Right atrium auricular region (tissue), 2 donors: ENCODE data around the gene CD53. TPM values are rescaled to one million over a fixed set of nuclear protein-coding genes. Genes with fewer than 3 reads are reported as not detected.
"Not testable (repeated sequence)": the region's sequence is repeated elsewhere in the genome, so short reads cannot be mapped to it uniquely, and the experiment has no call there.

ENCODE experiments used
- DNase-seq: peaks from one replicate; pipeline ENCODE4 v3.0.0-alpha.2; 2019; ENCODE audit warnings: low spot score
- H3K27ac ChIP-seq, 2 donors: fragments of 200-600 bp; sonication (generic); 1 replicate in 1 of 2; 2 replicates in 1 of 2; pipeline ENCODE4 v1.5.1; 2016 to 2019
- H3K27me3 ChIP-seq, 2 donors: fragments of 200-600 bp; sonication (generic); one replicate each; pipeline versions ENCODE4 v1.5.1 to v1.6.0; 2017 to 2019
- H3K36me3 ChIP-seq: fragments of 200-600 bp; sonication (generic); one replicate; pipeline ENCODE4 v1.5.1; 2016
- H3K4me1 ChIP-seq, 2 donors: fragments of 200-600 bp; sonication (generic); one replicate each; pipeline versions ENCODE4 v1.5.1 to v1.6.0; 2017 to 2019
- H3K4me3 ChIP-seq, 2 donors: fragments of 200-600 bp; sonication (generic); 1 replicate in 1 of 2; 2 replicates in 1 of 2; pipeline ENCODE4 v1.5.1; 2017 to 2019; ENCODE audit warnings: mild to moderate bottlenecking in 1 of 2, moderate library complexity in 1 of 2
- H3K9me3 ChIP-seq, 2 donors: fragments of 200-600 bp; sonication (generic); one replicate each; pipeline ENCODE4 v1.5.1; 2019
- CTCF ChIP-seq, 2 donors: fragments of 200-600 bp; sonication (generic); IDR thresholded peaks; one replicate each; pipeline ENCODE4 v1.5.1; 2019; ENCODE audit warnings: antibody characterized with exemption in 2 of 2
- total RNA-seq, 2 donors: library from RNA; depleted of rRNA; stranded (reverse); fragments of >200 nt; gene quantifications; one replicate each; pipeline ENCODE4 v1.1.0, GENCODE V29; 2016

Gene CD53, protein sequence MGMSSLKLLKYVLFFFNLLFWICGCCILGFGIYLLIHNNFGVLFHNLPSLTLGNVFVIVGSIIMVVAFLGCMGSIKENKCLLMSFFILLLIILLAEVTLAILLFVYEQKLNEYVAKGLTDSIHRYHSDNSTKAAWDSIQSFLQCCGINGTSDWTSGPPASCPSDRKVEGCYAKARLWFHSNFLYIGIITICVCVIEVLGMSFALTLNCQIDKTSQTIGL
- 10 to 100 TPM in 1 of 2 donors, 1 to 10 TPM in 1; 7.0 to 29.4 TPM for total RNA-seq

DNA sequence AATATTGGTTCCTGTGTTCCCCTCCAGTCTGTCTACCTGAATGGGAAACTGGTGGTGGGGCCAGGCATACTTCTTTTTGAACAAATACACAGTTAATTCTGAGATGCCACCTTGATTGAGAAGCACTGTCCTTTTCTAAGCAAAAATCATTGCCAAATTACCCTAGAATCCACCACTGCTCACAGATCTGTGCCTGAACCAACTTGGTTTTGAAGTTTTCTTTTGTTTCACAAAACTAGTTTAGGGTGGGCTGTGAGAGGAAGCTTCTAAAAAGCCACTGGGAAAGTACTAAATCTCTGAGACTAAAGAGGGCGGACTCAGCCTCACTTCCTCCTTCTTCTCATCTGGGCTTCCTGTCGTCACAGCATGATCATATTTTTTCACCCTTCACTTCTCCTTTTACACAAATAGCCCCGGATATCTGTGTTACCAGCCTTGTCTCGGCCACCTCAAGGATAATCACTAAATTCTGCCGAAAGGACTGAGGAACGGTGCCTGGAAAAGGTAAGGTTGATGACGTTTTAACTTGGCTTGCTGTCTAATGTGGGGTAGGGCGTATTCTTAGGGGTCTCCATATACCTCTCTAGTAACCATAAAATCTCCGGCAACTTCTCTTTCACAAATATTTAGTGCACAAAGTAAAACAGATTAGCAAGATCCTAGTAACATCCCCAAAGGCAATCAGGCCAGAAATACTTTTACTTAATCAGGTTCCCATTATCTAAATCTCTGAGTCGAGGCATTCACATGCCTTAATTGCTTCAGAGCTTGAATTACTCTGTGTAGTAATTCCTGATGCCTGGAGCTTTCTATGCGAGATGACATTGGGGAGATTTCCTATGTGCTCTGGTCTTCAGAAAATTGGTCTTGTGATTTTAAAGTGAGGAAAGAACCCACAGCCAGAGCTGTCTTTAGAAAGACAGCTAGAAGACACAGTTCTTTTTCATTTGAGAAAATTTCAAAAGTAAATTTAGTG is at the start of gene CD53:
TSS of gene CD53 (plus strand) at position 404 of the 976 bp plus-strand sequence. CDS start 18,261 bp downstream, outside the sequence.
- Histone ChIP-seq H3K27me3 (no peaks in the 10 kb centered on the region), H3K4me3 (peak within 1 kb of the TSS; percentile 23 to 25), H3K36me3 (no peaks in the 10 kb centered on the region), H3K4me1 (no peaks in the 10 kb centered on the region), H3K9me3 (peaks cover 0 to 6% of the 10 kb centered on the region in 2 donors), H3K27ac (peak within 1 kb of the TSS in 1 of 2 donors; percentile 22)
- no peak for TF ChIP-seq CTCF (IDR thresholded peaks at IDR 0.05)
- DNase-seq, result no peak

DNA sequence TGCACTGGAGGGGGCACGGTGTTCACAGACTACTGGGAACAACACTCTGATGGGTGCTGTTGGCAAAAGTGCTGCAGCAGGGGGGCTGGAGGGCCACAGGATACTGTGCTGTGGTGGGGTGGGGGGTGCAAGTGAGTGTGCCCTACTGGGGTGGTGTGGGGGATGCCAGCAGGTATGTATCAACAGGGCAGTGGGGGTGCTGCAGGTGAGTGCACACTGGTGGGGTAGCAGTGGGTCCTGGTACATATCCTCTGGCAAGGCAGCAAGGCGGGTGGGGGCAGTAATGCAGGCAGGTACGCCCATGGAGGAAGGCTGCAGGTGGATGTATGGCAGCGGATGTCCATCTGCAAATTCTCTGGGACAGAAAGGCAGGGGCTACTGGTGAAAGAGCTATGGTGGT is 48.8 kb upstream of the CD53 start:
- H3K27ac ChIP-seq, result no peak overlapping the region
- H3K36me3 ChIP-seq, result no peaks in the 10 kb centered on the region
- H3K4me1 ChIP-seq, result no peaks in the 10 kb centered on the region
- no peak overlapping the region for H3K4me3 ChIP-seq
- no peak for TF ChIP-seq CTCF (IDR thresholded peaks at IDR 0.05)
- DNase-seq, result no peak
- peaks cover 0 to 6% of the 10 kb centered on the region in 2 donors for H3K9me3 ChIP-seq
- no peaks in the 10 kb centered on the region for H3K27me3 ChIP-seq

GRCh38 chr1:110829955-110830553 is 42.9 kb upstream of the CD53 start:
- Histone ChIP-seq H3K27me3 (no peaks in the 10 kb centered on the region), H3K27ac (no peak overlapping the region), H3K4me3 (no peak overlapping the region), H3K9me3 (no peaks in the 10 kb centered on the region), H3K4me1 (no peaks in the 10 kb centered on the region), H3K36me3 (no peaks in the 10 kb centered on the region)
- DNase-seq, result no peak
- peak in 1 of 2 donors; percentile 49 for TF ChIP-seq CTCF (IDR thresholded peaks at IDR 0.05)

DNA sequence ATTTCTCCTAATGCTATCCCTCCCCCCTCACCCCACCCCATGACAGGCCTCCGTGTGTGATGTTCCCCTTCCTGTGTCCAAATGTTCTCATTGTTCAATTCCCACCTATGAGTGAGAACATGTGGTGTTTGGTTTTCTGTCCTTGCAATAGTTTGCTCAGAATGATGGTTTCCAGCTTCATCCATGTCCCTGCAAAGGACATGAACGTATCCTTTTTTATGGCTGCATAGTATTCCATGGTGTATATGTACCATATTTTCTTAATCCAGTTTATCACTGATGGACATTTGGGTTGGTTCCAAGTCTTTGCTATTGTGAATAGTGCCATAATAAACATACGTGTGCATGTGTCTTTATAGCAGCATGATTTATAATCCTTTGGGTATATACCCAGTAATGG is 39.2 kb upstream of the CD53 start:
- H3K4me3 ChIP-seq, H3K27ac ChIP-seq, DNase-seq, H3K27me3 ChIP-seq, H3K9me3 ChIP-seq, H3K4me1 ChIP-seq, H3K36me3 ChIP-seq: not testable (repeated sequence)

- H3K36me3 ChIP-seq, result no peaks in the 10 kb centered on the region
- peaks cover 0 to 6% of the 10 kb centered on the region in 2 donors for H3K9me3 ChIP-seq
- DNase-seq, result no peak
- H3K27ac ChIP-seq, result no peak overlapping the region
- TF ChIP-seq CTCF (IDR thresholded peaks at IDR 0.05), result no peak
- H3K27me3 ChIP-seq, result no peaks in the 10 kb centered on the region
- H3K4me1 ChIP-seq, result no peaks in the 10 kb centered on the region
- H3K4me3 ChIP-seq, result no peak overlapping the region
These were observed 26.1 kb upstream of the CD53 start for GRCh38 chr1:110846861-110847260.

GRCh38 chr1:110850145-110850544 is 22.8 kb upstream of the CD53 start:
- no peak for TF ChIP-seq CTCF (IDR thresholded peaks at IDR 0.05)
- Histone ChIP-seq H3K36me3 (no peaks in the 10 kb centered on the region), H3K4me1 (no peaks in the 10 kb centered on the region), H3K27ac (no peak overlapping the region), H3K9me3 (no peaks in the 10 kb centered on the region), H3K27me3 (no peaks in the 10 kb centered on the region), H3K4me3 (no peak overlapping the region)
- no peak for DNase-seq
